Measurements from ENCODE around the gene ITPRIP.

GRCh38 chr10:104334965-104335650 is 3.2 kb downstream of the ITPRIP start:
- TF ChIP-seq POLR2A (IDR thresholded peaks at IDR 0.05; ENCODE audit: low read depth, low read length): no peak
- no peak for TF ChIP-seq POLR2AphosphoS5 (IDR thresholded peaks at IDR 0.05; ENCODE audit: low read depth, low read length)

Data from GM12891 (cell line).